ENCODE data around the gene RBCK1. TPM values are rescaled to one million over a fixed set of nuclear protein-coding genes. Genes with fewer than 3 reads are reported as not detected.

RBCK1 gene
- total RNA-seq, 1 donor from 2014 or later = 67.0 TPM

GRCh38 chr20:416950-417800, 9.1 kb downstream of the RBCK1 start:
- H3K9me3 ChIP-seq = no peaks in the 10 kb centered on the region
- peaks cover 7% of the 10 kb centered on the region for H3K4me1 ChIP-seq
- DNase-seq (ENCODE audit: extremely low spot score in 2 of 2) = no peak
- H3K4me3 ChIP-seq = no peak overlapping the region
- no peak for TF ChIP-seq POLR2AphosphoS5 (IDR thresholded peaks at IDR 0.05; ENCODE audit: insufficient read depth in 1 of 2, low read depth in 1 of 2)
- no peak for TF ChIP-seq CTCF (IDR thresholded peaks at IDR 0.05)
- H3K36me3 ChIP-seq = peaks cover 0 to 36% of the 10 kb centered on the region in 2 donors
- no peak overlapping the region for H3K27ac ChIP-seq
- intact Hi-C loops (cut with DNase I) = no loop called here
- H3K27me3 ChIP-seq = no peaks in the 10 kb centered on the region

GRCh38 chr20:417801-418342, 9.8 kb downstream of the RBCK1 start:
- no peak overlapping the region for H3K4me3 ChIP-seq
- H3K27ac ChIP-seq = no peak overlapping the region
- no peaks in the 10 kb centered on the region for H3K9me3 ChIP-seq
- H3K36me3 ChIP-seq = peaks cover 0 to 43% of the 10 kb centered on the region in 2 donors
- intact Hi-C loops (cut with DNase I) = no loop called here
- H3K27me3 ChIP-seq = no peaks in the 10 kb centered on the region
- peaks cover 7% of the 10 kb centered on the region for H3K4me1 ChIP-seq
- TF ChIP-seq POLR2AphosphoS5 (IDR thresholded peaks at IDR 0.05; ENCODE audit: insufficient read depth in 1 of 2, low read depth in 1 of 2) (no peak), CTCF (IDR thresholded peaks at IDR 0.05) (no peak), POLR2A (IDR thresholded peaks at IDR 0.05) (no peak)
- DNase-seq (ENCODE audit: extremely low spot score in 2 of 2) = no peak

- DNase-seq (ENCODE audit: extremely low spot score in 2 of 2) = no peak
- intact Hi-C loops (cut with DNase I) = no loop called here
- H3K4me1 ChIP-seq = no peaks in the 10 kb centered on the region
- no peaks in the 10 kb centered on the region for H3K27me3 ChIP-seq
- H3K9me3 ChIP-seq = no peaks in the 10 kb centered on the region
- no peak overlapping the region for H3K27ac ChIP-seq
- peaks cover 0 to 53% of the 10 kb centered on the region in 2 donors for H3K36me3 ChIP-seq
- TF ChIP-seq POLR2A (IDR thresholded peaks at IDR 0.05) (no peak), CTCF (IDR thresholded peaks at IDR 0.05) (no peak), POLR2AphosphoS5 (IDR thresholded peaks at IDR 0.05; ENCODE audit: insufficient read depth in 1 of 2, low read depth in 1 of 2) (no peak)
- no peak overlapping the region for H3K4me3 ChIP-seq
Observed at GRCh38 chr20:418858-419365, 10.8 kb downstream of the RBCK1 start.

GRCh38 chr20:419556-420165, 11.6 kb downstream of the RBCK1 start:
- H3K36me3 ChIP-seq = peaks cover 0 to 60% of the 10 kb centered on the region in 2 donors
- no peaks in the 10 kb centered on the region for H3K4me1 ChIP-seq
- H3K27ac ChIP-seq = no peak overlapping the region
- H3K4me3 ChIP-seq = no peak overlapping the region
- H3K9me3 ChIP-seq = no peaks in the 10 kb centered on the region
- H3K27me3 ChIP-seq = no peaks in the 10 kb centered on the region
- no peak for DNase-seq (ENCODE audit: extremely low spot score in 2 of 2)
- TF ChIP-seq CTCF (IDR thresholded peaks at IDR 0.05) (no peak), POLR2A (IDR thresholded peaks at IDR 0.05) (no peak), POLR2AphosphoS5 (IDR thresholded peaks at IDR 0.05; ENCODE audit: insufficient read depth in 1 of 2, low read depth in 1 of 2) (no peak)
- intact Hi-C loops (cut with DNase I) = no loop called here

Measured in vagina (tissue), 2 donors.